ENCODE measurements around the gene TMEM184B. TPM values are rescaled to one million over a fixed set of nuclear protein-coding genes. Genes with fewer than 3 reads are reported as not detected.

TMEM184B gene
- total RNA-seq, 1 experiment from 2014 or later: 89.7 TPM

- TF ChIP-seq NR3C1 (CRISPR knock-in tag; conservative IDR thresholded peaks at IDR 0.05; ENCODE audit: low read depth): no peak
- no peak for TF ChIP-seq EMX1 (CRISPR knock-in tag; IDR thresholded peaks at IDR 0.05)
- TF ChIP-seq ELF4 (CRISPR knock-in tag; IDR thresholded peaks at IDR 0.05; ENCODE audit: low read depth): no peak
- no peak for TF ChIP-seq GRHL2 (CRISPR knock-in tag; IDR thresholded peaks at IDR 0.05; ENCODE audit: insufficient replicate concordance, severe bottlenecking)
- no peak for TF ChIP-seq AFF4 (CRISPR knock-in tag; IDR thresholded peaks at IDR 0.05; ENCODE audit: borderline replicate concordance)
- TF ChIP-seq TEAD4 (CRISPR knock-in tag; IDR thresholded peaks at IDR 0.05): no peak
- no peak for TF ChIP-seq ATF2 (CRISPR knock-in tag; IDR thresholded peaks at IDR 0.05; ENCODE audit: borderline replicate concordance, low read depth)
- TF ChIP-seq RORB (CRISPR knock-in tag; IDR thresholded peaks at IDR 0.05): no peak
- TF ChIP-seq NFATC4 (CRISPR knock-in tag; IDR thresholded peaks at IDR 0.05): no peak
- TF ChIP-seq ZBTB43 (CRISPR knock-in tag; IDR thresholded peaks at IDR 0.05): no peak
- TF ChIP-seq E2F4 (CRISPR knock-in tag; IDR thresholded peaks at IDR 0.05; ENCODE audit: borderline replicate concordance, low read depth): no peak
Observed at GRCh38 chr22:38196791-38197419, 75.9 kb downstream of the TMEM184B start (continued).

- Mint-ChIP-seq H3K27me3 (ENCODE audit: low read depth) (peaks cover 33% of the 10 kb centered on the region), H3K9me3 (no peaks in the 10 kb centered on the region), H3K27ac (no peak overlapping the region), H3K36me3 (no peaks in the 10 kb centered on the region), H3K4me3 (no peak overlapping the region), H3K4me1 (no peaks in the 10 kb centered on the region)
- TF ChIP-seq PRDM15 (CRISPR knock-in tag; IDR thresholded peaks at IDR 0.05): no peak
- TF ChIP-seq NFYB (CRISPR knock-in tag; conservative IDR thresholded peaks at IDR 0.05; ENCODE audit: low read depth): no peak
- no peak for TF ChIP-seq NFE2L1 (CRISPR knock-in tag; IDR thresholded peaks at IDR 0.05)
- no peak for TF ChIP-seq CREB1 (CRISPR knock-in tag; IDR thresholded peaks at IDR 0.05)
- TF ChIP-seq ZNF281 (CRISPR knock-in tag; IDR thresholded peaks at IDR 0.05): no peak
- TF ChIP-seq ZNF219 (CRISPR knock-in tag; IDR thresholded peaks at IDR 0.05; ENCODE audit: borderline replicate concordance): no peak
- TF ChIP-seq FOXJ3 (CRISPR knock-in tag; IDR thresholded peaks at IDR 0.05; ENCODE audit: borderline replicate concordance): no peak
- no peak for TF ChIP-seq GRHL2 (CRISPR knock-in tag; IDR thresholded peaks at IDR 0.05; ENCODE audit: insufficient replicate concordance, severe bottlenecking)
- ChIA-PET CTCF (interaction anchor here (0.6 to 1.4 kb wide), 2 partner anchors 12 to 939 kb away, joined by 3 to 6 read pairs; no protein-coding TSS in a partner anchor), POLR2A (no interaction called here)
- no peak for DNase-seq (ENCODE audit: low spot score)
- ATAC-seq: no peak
Observed at GRCh38 chr22:38193580-38193979, 79.2 kb downstream of the TMEM184B start.

All from WTC11 (cell line).